Spleen (tissue), 7 donors: ENCODE measurements around the gene EFR3B.

Experiments used
- CTCF ChIP-seq, 11 experiments: fragments of 200-600 bp in 7 of 11; fragments of 450-650 bp in 4 of 11; sonication (generic) in 4 of 11; IDR thresholded peaks in 8 of 11; conservative IDR thresholded peaks in 3 of 11; 1 replicate in 7 of 11; 2 replicates in 4 of 11; pipeline versions ENCODE4 v1.4.0 to v1.8.0; 2016 to 2021; ENCODE audit warnings: antibody characterized with exemption in 11 of 11, inconsistent platforms in 4 of 11, mild to moderate bottlenecking in 1 of 11
- POLR2A ChIP-seq, 3 donors: fragments of 450-650 bp; IDR thresholded peaks; one replicate each; pipeline ENCODE4 v1.5.1; 2017; ENCODE audit warnings: antibody characterized with exemption in 3 of 3, mild to moderate bottlenecking in 1 of 3
- donor health status: DM: no; HTN: no; CAD: no; lungs with moderate emphysema.
- donor health status: DM: no; HTN: no; CAD: no.
- donor health status: DM: no; HTN: no; CAD: no.

GRCh38 chr2:25065768-25066167 is 23.9 kb downstream of the EFR3B start:
- TF ChIP-seq CTCF (IDR thresholded peaks at IDR 0.05 in 8 of 11, conservative IDR thresholded peaks at IDR 0.05 in 3 of 11) (no peak), POLR2A (IDR thresholded peaks at IDR 0.05) (no peak)
